CD14-positive monocyte (primary cell): Measurements from ENCODE around the gene KRTAP10-1. TPM values are rescaled to one million over a fixed set of nuclear protein-coding genes. Genes with fewer than 3 reads are reported as not detected.
A peak's percentile ranks its signal among the peaks of the same experiment; 100 is the strongest.

Source experiments
- DNase-seq, 3 donors: peaks; one replicate each; pipeline ENCODE4 v3.0.0-alpha.2; 2011 to 2022
- H2AFZ ChIP-seq: 2 replicates; pipeline ENCODE4 v1.6.0; 2012; ENCODE audit warnings: mild to moderate bottlenecking, low read depth, low read length, inconsistent platforms; ENCODE audit not compliant: insufficient read depth, poor library complexity, severe bottlenecking
- H3K27ac ChIP-seq, 2 donors: 1 replicate in 1 of 2; 2 replicates in 1 of 2; pipeline ENCODE4 v1.5.1; 2012 to 2013; ENCODE audit warnings: low read length in 2 of 2, control low read depth in 1 of 2, inconsistent platforms in 1 of 2, low read depth in 1 of 2, mild to moderate bottlenecking in 1 of 2
- H3K27me3 ChIP-seq, 2 donors: one replicate each; pipeline versions ENCODE4 v1.6.0 to v1.6.1; 2011 to 2013; ENCODE audit warnings: low read length in 2 of 2; ENCODE audit not compliant: control insufficient read depth in 2 of 2, insufficient read depth in 2 of 2
- H3K36me3 ChIP-seq, 2 donors: replicated peaks in 1 of 2; 1 replicate in 1 of 2; 2 replicates in 1 of 2; pipeline versions ENCODE4 v1.5.1 to v1.6.1; 2012 to 2013; ENCODE audit warnings: low read length in 2 of 2, control low read depth in 1 of 2, inconsistent platforms in 1 of 2, mild to moderate bottlenecking in 1 of 2; ENCODE audit not compliant: insufficient read depth in 2 of 2, control insufficient read depth in 1 of 2
- H3K4me1 ChIP-seq, 2 donors: 1 replicate in 1 of 2; 2 replicates in 1 of 2; pipeline versions ENCODE4 v1.5.1 to v1.6.1; 2012 to 2013; ENCODE audit warnings: low read length in 2 of 2, control low read depth in 1 of 2, inconsistent platforms in 1 of 2, mild to moderate bottlenecking in 1 of 2, moderate library complexity in 1 of 2; ENCODE audit not compliant: insufficient read depth in 2 of 2, control insufficient read depth in 1 of 2
- H3K4me2 ChIP-seq: replicated peaks from 2 replicates; pipeline ENCODE3; 2012; ENCODE audit warnings: low read length, moderate library complexity, mild to moderate bottlenecking; ENCODE audit not compliant: poor library complexity, severe bottlenecking; ENCODE audit errors: extremely low read depth
- H3K4me3 ChIP-seq, 3 experiments: fragments of 200-600 bp in 1 of 3; sonication (generic) in 1 of 3; replicated peaks in 1 of 3; 1 replicate in 2 of 3; 2 replicates in 1 of 3; pipeline ENCODE4 v1.5.1; 2011 to 2013; ENCODE audit warnings: low read length in 3 of 3, mild to moderate bottlenecking in 3 of 3, control low read depth in 2 of 3, low read depth in 2 of 3, inconsistent platforms in 1 of 3, moderate library complexity in 1 of 3
- H3K79me2 ChIP-seq: 2 replicates; pipeline ENCODE4 v1.6.0; 2012; ENCODE audit warnings: mild to moderate bottlenecking, control low read depth, inconsistent platforms, low read length, moderate library complexity; ENCODE audit not compliant: insufficient read depth
- H3K9ac ChIP-seq: 2 replicates; pipeline ENCODE4 v1.6.0; 2017; ENCODE audit warnings: low read length, mild to moderate bottlenecking; ENCODE audit not compliant: insufficient read depth, poor library complexity, severe bottlenecking
- H3K9me3 ChIP-seq, 2 donors: replicated peaks in 1 of 2; 1 replicate in 1 of 2; 2 replicates in 1 of 2; pipeline versions ENCODE4 v1.5.1 to v1.6.1; 2012 to 2013; ENCODE audit warnings: low read length in 2 of 2, control low read depth in 1 of 2; ENCODE audit not compliant: control insufficient read depth in 1 of 2, insufficient read depth in 1 of 2
- H4K20me1 ChIP-seq: 2 replicates; pipeline ENCODE4 v1.6.0; 2012; ENCODE audit warnings: mild to moderate bottlenecking, low read length, control low read depth, moderate library complexity; ENCODE audit not compliant: insufficient read depth
- H3K27ac Mint-ChIP-seq, 7 donors: one replicate each; pipeline ENCODE4 v1.8.0; 2020; ENCODE audit warnings: mild to moderate bottlenecking in 7 of 7, mixed read lengths in 7 of 7, moderate library complexity in 6 of 7, inconsistent platforms in 2 of 7
- H3K27me3 Mint-ChIP-seq, 3 donors: one replicate each; pipeline ENCODE4 v1.8.0; 2021 to 2022; ENCODE audit warnings: low read depth in 3 of 3, mild to moderate bottlenecking in 3 of 3, mixed read lengths in 3 of 3, moderate library complexity in 3 of 3, inconsistent platforms in 1 of 3
- H3K36me3 Mint-ChIP-seq, 2 donors: one replicate each; pipeline ENCODE4 v1.8.0; 2020; ENCODE audit warnings: mixed read lengths in 2 of 2, inconsistent platforms in 1 of 2, mild to moderate bottlenecking in 1 of 2
- H3K4me1 Mint-ChIP-seq: one replicate; pipeline ENCODE4 v1.8.0; 2020; ENCODE audit warnings: mild to moderate bottlenecking, mixed read lengths
- H3K4me3 Mint-ChIP-seq, 2 donors: one replicate each; pipeline ENCODE4 v1.8.0; 2020; ENCODE audit warnings: mild to moderate bottlenecking in 2 of 2, mixed read lengths in 2 of 2, moderate library complexity in 1 of 2
- H3K9me3 Mint-ChIP-seq, 7 donors: one replicate each; pipeline ENCODE4 v1.8.0; 2020 to 2022; ENCODE audit warnings: mixed read lengths in 7 of 7, mild to moderate bottlenecking in 6 of 7, moderate library complexity in 6 of 7, inconsistent platforms in 2 of 7
- WGBS: methylation state at CpG from one replicate; pipeline ENCODE4 v1.1.5; 2013; ENCODE audit warnings: missing lambda C conversion rate; ENCODE audit not compliant: insufficient coverage; 5-methylcytosine and 5-hydroxymethylcytosine counted together
- intact Hi-C, 2 donors: fragments of 100-400 bp; cut with micrococcal nuclease; formaldehyde crosslinking; loops; one replicate each; pipeline versions ENCODE4 v1.15.0 to v1.15.1; 2023
- polyA plus RNA-seq, 3 donors: library from polyadenylated mRNA; depleted of rRNA in 1 of 3; unstranded in 2 of 3; stranded (reverse) in 1 of 3; fragments of 300-500 nt in 2 of 3; fragments of >200 nt in 1 of 3; fragmentation: Illumina TruSeq in 2 of 3; gene quantifications; 1 replicate in 2 of 3; 2 replicates in 1 of 3; pipeline ENCODE4 v1.2.3, GENCODE V29; 2012 to 2021
- TF ChIP-seq, protein P1 (sequence below): fragments of 200-600 bp; IDR thresholded peaks from one replicate; pipeline ENCODE4 v1.8.0; 2022; ENCODE audit warnings: antibody characterized with exemption, mild to moderate bottlenecking

KRTAP10-1 gene
- polyA plus RNA-seq, 3 donors = not detected

DNA sequence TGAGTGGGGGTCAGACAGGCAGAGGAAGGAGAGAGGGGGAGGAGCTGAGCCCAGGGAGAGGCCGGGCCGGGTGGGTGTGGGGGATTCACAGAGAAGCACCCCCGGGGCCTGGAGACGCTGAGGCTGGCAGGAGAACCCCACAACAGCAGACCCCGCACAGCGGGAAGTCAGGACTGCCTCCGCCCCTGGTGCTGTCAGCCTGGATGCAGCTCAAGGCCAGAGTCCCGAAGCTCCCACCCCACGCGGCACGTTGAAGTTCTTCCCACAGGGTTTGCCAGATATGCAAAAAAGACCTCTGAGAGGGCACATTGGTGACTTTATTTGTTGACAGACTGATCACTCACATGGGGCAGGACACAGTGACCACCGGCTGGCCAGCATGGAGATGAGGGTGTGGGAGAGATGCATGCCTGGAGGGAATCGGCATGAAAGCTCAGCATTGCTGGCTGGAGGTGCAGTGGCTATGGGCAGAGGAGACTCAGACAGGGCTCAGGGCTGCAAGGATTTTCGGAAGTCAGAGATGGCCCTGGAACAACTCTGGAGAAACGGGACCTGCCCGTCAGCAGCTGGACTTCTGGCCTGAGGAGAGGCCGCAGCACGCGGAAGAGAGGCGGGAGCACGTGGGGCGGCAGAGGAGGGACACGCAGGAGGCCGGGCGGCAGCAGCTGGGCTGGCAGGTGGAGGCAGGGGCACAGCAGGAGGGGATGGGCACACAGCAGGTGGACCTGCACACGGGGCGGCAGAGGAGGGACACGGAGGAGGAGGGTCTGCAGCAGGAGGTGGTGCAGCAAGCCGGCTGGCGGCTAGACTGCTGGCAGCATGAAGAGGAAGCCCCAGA lies 17.7 kb upstream of the KRTAP10-1 start:
- H3K27me3 Mint-ChIP-seq = peaks cover 7 to 12% (median 10%) of the 10 kb centered on the region in 3 donors
- Histone ChIP-seq H3K79me2 (no peaks in the 10 kb centered on the region), H3K9ac (no peak overlapping the region), H3K27ac (no peak overlapping the region), H4K20me1 (no peaks in the 10 kb centered on the region), H2AFZ (no peak overlapping the region), H3K36me3 (no peaks in the 10 kb centered on the region), H3K4me3 (no peak overlapping the region), H3K9me3 (peaks cover 0 to 5% of the 10 kb centered on the region in 2 donors), H3K27me3 (no peaks in the 10 kb centered on the region), H3K4me2 (no peak overlapping the region), H3K4me1 (no peaks in the 10 kb centered on the region)
- DNase-seq = no peak
- no peaks in the 10 kb centered on the region for H3K4me1 Mint-ChIP-seq
- peaks cover 2 to 25% (median 7%) of the 10 kb centered on the region in 7 donors for H3K9me3 Mint-ChIP-seq
- intact Hi-C loops = no loop called here
- no peak overlapping the region for H3K4me3 Mint-ChIP-seq
- WGBS = 73% methylated on average over 25 of the region's 30 CpGs
- H3K36me3 Mint-ChIP-seq = no peaks in the 10 kb centered on the region
- H3K27ac Mint-ChIP-seq = no peak overlapping the region
- TF ChIP-seq, protein P1, sequence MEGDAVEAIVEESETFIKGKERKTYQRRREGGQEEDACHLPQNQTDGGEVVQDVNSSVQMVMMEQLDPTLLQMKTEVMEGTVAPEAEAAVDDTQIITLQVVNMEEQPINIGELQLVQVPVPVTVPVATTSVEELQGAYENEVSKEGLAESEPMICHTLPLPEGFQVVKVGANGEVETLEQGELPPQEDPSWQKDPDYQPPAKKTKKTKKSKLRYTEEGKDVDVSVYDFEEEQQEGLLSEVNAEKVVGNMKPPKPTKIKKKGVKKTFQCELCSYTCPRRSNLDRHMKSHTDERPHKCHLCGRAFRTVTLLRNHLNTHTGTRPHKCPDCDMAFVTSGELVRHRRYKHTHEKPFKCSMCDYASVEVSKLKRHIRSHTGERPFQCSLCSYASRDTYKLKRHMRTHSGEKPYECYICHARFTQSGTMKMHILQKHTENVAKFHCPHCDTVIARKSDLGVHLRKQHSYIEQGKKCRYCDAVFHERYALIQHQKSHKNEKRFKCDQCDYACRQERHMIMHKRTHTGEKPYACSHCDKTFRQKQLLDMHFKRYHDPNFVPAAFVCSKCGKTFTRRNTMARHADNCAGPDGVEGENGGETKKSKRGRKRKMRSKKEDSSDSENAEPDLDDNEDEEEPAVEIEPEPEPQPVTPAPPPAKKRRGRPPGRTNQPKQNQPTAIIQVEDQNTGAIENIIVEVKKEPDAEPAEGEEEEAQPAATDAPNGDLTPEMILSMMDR = no peak

DNA sequence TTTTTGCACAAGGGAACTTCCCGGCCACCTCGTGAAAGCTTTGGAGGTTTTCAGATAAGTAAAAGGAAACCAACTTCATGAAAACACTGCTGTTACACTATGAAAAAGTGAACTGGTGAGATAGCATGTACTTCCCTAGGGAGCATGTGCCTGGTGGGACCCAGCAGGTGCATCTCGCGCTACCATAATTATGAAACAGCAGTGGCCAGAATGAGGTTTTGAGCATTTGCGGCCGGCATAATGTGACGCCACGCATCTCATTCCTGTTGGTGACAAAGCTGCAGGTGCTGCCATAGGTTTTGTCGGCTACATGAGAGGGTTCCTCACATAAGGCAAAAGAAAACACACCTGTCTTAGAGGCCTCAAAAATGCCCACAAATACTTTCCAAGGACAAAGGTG lies 16.9 kb upstream of the KRTAP10-1 start:
- Mint-ChIP-seq H3K4me3 (peak overlapping the region in 1 of 2 donors; percentile 21), H3K36me3 (no peaks in the 10 kb centered on the region), H3K27me3 (peaks cover 8 to 12% (median 12%) of the 10 kb centered on the region in 3 donors), H3K4me1 (no peaks in the 10 kb centered on the region), H3K27ac (no peak overlapping the region), H3K9me3 (peaks cover 0 to 21% (median 5%) of the 10 kb centered on the region in 7 donors)
- Histone ChIP-seq H3K27me3 (no peaks in the 10 kb centered on the region), H3K79me2 (no peaks in the 10 kb centered on the region), H3K4me1 (no peaks in the 10 kb centered on the region), H4K20me1 (no peaks in the 10 kb centered on the region), H2AFZ (no peak overlapping the region), H3K9me3 (no peaks in the 10 kb centered on the region), H3K9ac (no peak overlapping the region), H3K36me3 (no peaks in the 10 kb centered on the region), H3K4me2 (no peak overlapping the region), H3K4me3 (no peak overlapping the region), H3K27ac (no peak overlapping the region)
- 82% methylated on average over 6 of the region's 9 CpGs for WGBS
- intact Hi-C loops = no loop called here
- TF ChIP-seq, protein P1 = no peak
- DNase-seq = no peak
